GM23338 (cell line): ENCODE results near the gene PTPRN2. TPM values are rescaled to one million over a fixed set of nuclear protein-coding genes. Genes with fewer than 3 reads are reported as not detected.

Experiments used
- ATAC-seq: fragments of 200-7000 bp; cut with Tn5 transposase; 3 replicates; pipeline ENCODE4 v1.9.1; 2020
- DNase-seq: peaks from one replicate; pipeline ENCODE4 v3.0.0-alpha.2; 2015; ENCODE audit warnings: low spot score
- H2AFZ ChIP-seq: fragments of 200-600 bp; sonication (generic); 2 replicates; pipeline ENCODE4 v1.8.0; 2016; ENCODE audit warnings: antibody characterized with exemption, mild to moderate bottlenecking, moderate library complexity
- H3F3A ChIP-seq: fragments of 200-600 bp; sonication (generic); replicated peaks from 2 replicates; pipeline ENCODE4 v1.8.0; 2017; ENCODE audit warnings: antibody characterized with exemption, mixed run types, low read depth
- H3K27ac ChIP-seq: fragments of 200-600 bp; sonication (generic); 2 replicates; pipeline ENCODE4 v1.6.1; 2016; ENCODE audit warnings: low read depth
- H3K27me3 ChIP-seq: fragments of 200-600 bp; sonication (generic); 2 replicates; pipeline ENCODE4 v1.8.0; 2016; ENCODE audit warnings: mild to moderate bottlenecking, mixed run types, moderate library complexity; ENCODE audit not compliant: insufficient read depth
- H3K36me3 ChIP-seq: fragments of 200-600 bp; sonication (generic); 2 replicates; pipeline ENCODE4 v1.8.0; 2016; ENCODE audit warnings: mild to moderate bottlenecking; ENCODE audit not compliant: insufficient read depth
- H3K4me1 ChIP-seq: fragments of 200-600 bp; sonication (generic); 2 replicates; pipeline ENCODE4 v1.8.0; 2016; ENCODE audit warnings: mild to moderate bottlenecking, moderate library complexity; ENCODE audit not compliant: insufficient read depth
- H3K4me2 ChIP-seq: fragments of 200-600 bp; sonication (generic); 2 replicates; pipeline ENCODE4 v1.7.1; 2017; ENCODE audit warnings: mixed run types
- H3K4me3 ChIP-seq: fragments of 200-600 bp; sonication (generic); 2 replicates; pipeline ENCODE4 v1.6.1; 2016; ENCODE audit warnings: mixed run types
- H3K79me2 ChIP-seq: fragments of 200-600 bp; sonication (generic); replicated peaks from 2 replicates; pipeline ENCODE4 v1.8.0; 2017; ENCODE audit warnings: mild to moderate bottlenecking; ENCODE audit not compliant: insufficient read depth
- H3K9me2 ChIP-seq: fragments of 200-600 bp; sonication (generic); 2 replicates; pipeline ENCODE4 v1.8.0; 2017; ENCODE audit not compliant: insufficient read depth
- H4K20me1 ChIP-seq: fragments of 200-600 bp; sonication (generic); replicated peaks from 2 replicates; pipeline ENCODE4 v1.8.0; 2017; ENCODE audit warnings: mild to moderate bottlenecking; ENCODE audit not compliant: insufficient read depth
- H3K27ac Mint-ChIP-seq: 2 replicates; pipeline ENCODE4 v1.8.0; 2020; ENCODE audit warnings: inconsistent platforms, mild to moderate bottlenecking, moderate library complexity, mixed read lengths
- H3K27me3 Mint-ChIP-seq: 3 replicates; pipeline ENCODE4 v1.8.0; 2022; ENCODE audit warnings: low read depth, mild to moderate bottlenecking, moderate library complexity, mixed read lengths, inconsistent platforms; ENCODE audit not compliant: insufficient read depth, poor library complexity
- H3K36me3 Mint-ChIP-seq: 3 replicates; pipeline ENCODE4 v1.8.0; 2021; ENCODE audit warnings: low read depth, mild to moderate bottlenecking, inconsistent platforms, moderate library complexity, mixed read lengths
- H3K4me1 Mint-ChIP-seq: 3 replicates; pipeline ENCODE4 v1.8.0; 2020; ENCODE audit warnings: mild to moderate bottlenecking, inconsistent platforms, mixed read lengths
- H3K4me3 Mint-ChIP-seq: 3 replicates; pipeline ENCODE4 v1.8.0; 2021; ENCODE audit warnings: moderate library complexity, mild to moderate bottlenecking, inconsistent platforms, mixed read lengths
- H3K9me3 Mint-ChIP-seq: 3 replicates; pipeline ENCODE4 v1.8.0; 2020; ENCODE audit warnings: moderate library complexity, mild to moderate bottlenecking, inconsistent platforms, mixed read lengths
- CREB1 ChIP-seq: fragments of 250-450 bp; sonication (Bioruptor Pico); IDR thresholded peaks from 2 replicates; pipeline ENCODE4 v1.5.0; 2020; ENCODE audit warnings: low read depth, mild to moderate bottlenecking, moderate library complexity
- CTCF ChIP-seq, 2 experiments: fragments of 200-600 bp in 1 of 2; sonication (generic) in 1 of 2; conservative IDR thresholded peaks; 2 replicates each; pipeline versions ENCODE4 v1.5.1 to v1.6.1; 2016 to 2017; ENCODE audit warnings: antibody characterized with exemption in 2 of 2, low read depth in 2 of 2, mild to moderate bottlenecking in 2 of 2, moderate library complexity in 1 of 2
- ETS1 ChIP-seq: IDR thresholded peaks from 2 replicates; pipeline ENCODE4 v1.6.1; 2016; ENCODE audit warnings: antibody characterized with exemption
- EZH2 ChIP-seq: fragments of 200-600 bp; sonication (generic); IDR thresholded peaks from one replicate; pipeline ENCODE4 v1.8.0; 2017; ENCODE audit warnings: antibody characterized with exemption, mild to moderate bottlenecking, low read depth; ENCODE audit not compliant: unreplicated experiment
- EZH2phosphoT487 ChIP-seq: fragments of 200-600 bp; sonication (generic); IDR thresholded peaks from one replicate; pipeline ENCODE4 v1.8.1; 2018; ENCODE audit warnings: antibody characterized with exemption; ENCODE audit not compliant: unreplicated experiment
- JUNB ChIP-seq: IDR thresholded peaks from one replicate; pipeline ENCODE4 v1.6.1; 2016; ENCODE audit warnings: antibody characterized with exemption; ENCODE audit not compliant: unreplicated experiment
- NANOG ChIP-seq: IDR thresholded peaks from 2 replicates; pipeline ENCODE4 v1.6.1; 2016; ENCODE audit warnings: antibody characterized with exemption, borderline replicate concordance
- POLR2AphosphoS5 ChIP-seq: IDR thresholded peaks from 2 replicates; pipeline ENCODE4 v1.6.1; 2016; ENCODE audit warnings: antibody characterized with exemption, low read depth
- STAT1 ChIP-seq: IDR thresholded peaks from one replicate; pipeline ENCODE4 v1.6.1; 2016; ENCODE audit warnings: antibody characterized with exemption; ENCODE audit not compliant: unreplicated experiment
- ZNF114 ChIP-seq: fragments of 250-450 bp; sonication (Bioruptor Pico); IDR thresholded peaks from 2 replicates; pipeline ENCODE4 v1.5.0; 2020; ENCODE audit warnings: mild to moderate bottlenecking, moderate library complexity
- ZNF331 ChIP-seq: fragments of 250-450 bp; sonication (Bioruptor Pico); IDR thresholded peaks from 2 replicates; pipeline ENCODE4 v1.5.0; 2020; ENCODE audit warnings: low read depth, mild to moderate bottlenecking, moderate library complexity
- polyA plus RNA-seq: library from polyadenylated mRNA; unstranded; fragments of >200 nt; fragmentation: Nextera tagmentation; extraction: Ambion mirVana; gene quantifications from 2 replicates; pipeline ENCODE4 v1.2.1, GENCODE V29; 2016
- total RNA-seq: library from RNA; depleted of rRNA; stranded (reverse); fragments of >200 nt; shearing (Covaris generic); gene quantifications from 2 replicates; pipeline ENCODE4 v1.2.3, GENCODE V29; 2014
- TF ChIP-seq, protein P1 (sequence below): IDR thresholded peaks from one replicate; pipeline ENCODE4 v1.6.1; 2018; ENCODE audit warnings: antibody characterized with exemption; ENCODE audit not compliant: unreplicated experiment
- TF ChIP-seq, protein P2 (sequence below): fragments of 250-450 bp; sonication (Bioruptor Pico); IDR thresholded peaks from 2 replicates; pipeline ENCODE4 v1.5.0; 2020; ENCODE audit warnings: mild to moderate bottlenecking, moderate library complexity

PTPRN2 gene
- total and polyA plus RNA-seq, 2 experiments from 2014 or later: 0.87 to 4.0 TPM

DNA sequence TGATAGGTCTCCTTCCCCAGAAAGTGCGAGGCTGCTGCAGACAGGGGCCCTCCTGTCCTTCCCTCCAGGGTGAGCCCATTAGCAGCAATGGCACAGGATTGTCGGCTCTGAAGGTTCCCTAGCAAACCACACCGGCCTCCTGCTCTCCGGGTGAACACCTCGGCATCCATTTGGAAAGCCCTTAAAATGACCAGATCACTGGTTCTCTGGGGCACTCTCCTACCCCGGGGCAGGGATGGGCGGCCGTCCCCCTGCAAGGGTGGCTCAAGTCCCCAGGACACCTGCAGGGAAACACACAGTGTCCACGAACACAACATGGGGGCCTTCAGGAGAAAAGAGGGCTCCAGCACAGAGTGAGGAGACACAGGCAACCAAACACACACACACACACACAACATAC, 459.1 kb downstream of the PTPRN2 start:
- DNase-seq: no peak
- peaks cover 4% of the 10 kb centered on the region; the same call in 1 of the 2 replicates for H3K36me3 ChIP-seq
- Mint-ChIP-seq H3K9me3 (peaks cover 27% of the 10 kb centered on the region), H3K4me3 (no peak overlapping the region), H3K36me3 (peaks cover 28% of the 10 kb centered on the region), H3K27me3 (peaks cover 4% of the 10 kb centered on the region), H3K27ac (no peak overlapping the region), H3K4me1 (no peaks in the 10 kb centered on the region)
- no peak overlapping the region for H2AFZ ChIP-seq
- H4K20me1 ChIP-seq: no peaks in the 10 kb centered on the region
- H3K27me3 ChIP-seq: no peaks in the 10 kb centered on the region
- no peak for TF ChIP-seq EZH2phosphoT487
- TF ChIP-seq ZNF331: no peak
- TF ChIP-seq POLR2AphosphoS5: no peak
- TF ChIP-seq, protein P1, sequence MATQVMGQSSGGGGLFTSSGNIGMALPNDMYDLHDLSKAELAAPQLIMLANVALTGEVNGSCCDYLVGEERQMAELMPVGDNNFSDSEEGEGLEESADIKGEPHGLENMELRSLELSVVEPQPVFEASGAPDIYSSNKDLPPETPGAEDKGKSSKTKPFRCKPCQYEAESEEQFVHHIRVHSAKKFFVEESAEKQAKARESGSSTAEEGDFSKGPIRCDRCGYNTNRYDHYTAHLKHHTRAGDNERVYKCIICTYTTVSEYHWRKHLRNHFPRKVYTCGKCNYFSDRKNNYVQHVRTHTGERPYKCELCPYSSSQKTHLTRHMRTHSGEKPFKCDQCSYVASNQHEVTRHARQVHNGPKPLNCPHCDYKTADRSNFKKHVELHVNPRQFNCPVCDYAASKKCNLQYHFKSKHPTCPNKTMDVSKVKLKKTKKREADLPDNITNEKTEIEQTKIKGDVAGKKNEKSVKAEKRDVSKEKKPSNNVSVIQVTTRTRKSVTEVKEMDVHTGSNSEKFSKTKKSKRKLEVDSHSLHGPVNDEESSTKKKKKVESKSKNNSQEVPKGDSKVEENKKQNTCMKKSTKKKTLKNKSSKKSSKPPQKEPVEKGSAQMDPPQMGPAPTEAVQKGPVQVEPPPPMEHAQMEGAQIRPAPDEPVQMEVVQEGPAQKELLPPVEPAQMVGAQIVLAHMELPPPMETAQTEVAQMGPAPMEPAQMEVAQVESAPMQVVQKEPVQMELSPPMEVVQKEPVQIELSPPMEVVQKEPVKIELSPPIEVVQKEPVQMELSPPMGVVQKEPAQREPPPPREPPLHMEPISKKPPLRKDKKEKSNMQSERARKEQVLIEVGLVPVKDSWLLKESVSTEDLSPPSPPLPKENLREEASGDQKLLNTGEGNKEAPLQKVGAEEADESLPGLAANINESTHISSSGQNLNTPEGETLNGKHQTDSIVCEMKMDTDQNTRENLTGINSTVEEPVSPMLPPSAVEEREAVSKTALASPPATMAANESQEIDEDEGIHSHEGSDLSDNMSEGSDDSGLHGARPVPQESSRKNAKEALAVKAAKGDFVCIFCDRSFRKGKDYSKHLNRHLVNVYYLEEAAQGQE: no peak
- no peak for TF ChIP-seq NANOG
- TF ChIP-seq, protein P2, sequence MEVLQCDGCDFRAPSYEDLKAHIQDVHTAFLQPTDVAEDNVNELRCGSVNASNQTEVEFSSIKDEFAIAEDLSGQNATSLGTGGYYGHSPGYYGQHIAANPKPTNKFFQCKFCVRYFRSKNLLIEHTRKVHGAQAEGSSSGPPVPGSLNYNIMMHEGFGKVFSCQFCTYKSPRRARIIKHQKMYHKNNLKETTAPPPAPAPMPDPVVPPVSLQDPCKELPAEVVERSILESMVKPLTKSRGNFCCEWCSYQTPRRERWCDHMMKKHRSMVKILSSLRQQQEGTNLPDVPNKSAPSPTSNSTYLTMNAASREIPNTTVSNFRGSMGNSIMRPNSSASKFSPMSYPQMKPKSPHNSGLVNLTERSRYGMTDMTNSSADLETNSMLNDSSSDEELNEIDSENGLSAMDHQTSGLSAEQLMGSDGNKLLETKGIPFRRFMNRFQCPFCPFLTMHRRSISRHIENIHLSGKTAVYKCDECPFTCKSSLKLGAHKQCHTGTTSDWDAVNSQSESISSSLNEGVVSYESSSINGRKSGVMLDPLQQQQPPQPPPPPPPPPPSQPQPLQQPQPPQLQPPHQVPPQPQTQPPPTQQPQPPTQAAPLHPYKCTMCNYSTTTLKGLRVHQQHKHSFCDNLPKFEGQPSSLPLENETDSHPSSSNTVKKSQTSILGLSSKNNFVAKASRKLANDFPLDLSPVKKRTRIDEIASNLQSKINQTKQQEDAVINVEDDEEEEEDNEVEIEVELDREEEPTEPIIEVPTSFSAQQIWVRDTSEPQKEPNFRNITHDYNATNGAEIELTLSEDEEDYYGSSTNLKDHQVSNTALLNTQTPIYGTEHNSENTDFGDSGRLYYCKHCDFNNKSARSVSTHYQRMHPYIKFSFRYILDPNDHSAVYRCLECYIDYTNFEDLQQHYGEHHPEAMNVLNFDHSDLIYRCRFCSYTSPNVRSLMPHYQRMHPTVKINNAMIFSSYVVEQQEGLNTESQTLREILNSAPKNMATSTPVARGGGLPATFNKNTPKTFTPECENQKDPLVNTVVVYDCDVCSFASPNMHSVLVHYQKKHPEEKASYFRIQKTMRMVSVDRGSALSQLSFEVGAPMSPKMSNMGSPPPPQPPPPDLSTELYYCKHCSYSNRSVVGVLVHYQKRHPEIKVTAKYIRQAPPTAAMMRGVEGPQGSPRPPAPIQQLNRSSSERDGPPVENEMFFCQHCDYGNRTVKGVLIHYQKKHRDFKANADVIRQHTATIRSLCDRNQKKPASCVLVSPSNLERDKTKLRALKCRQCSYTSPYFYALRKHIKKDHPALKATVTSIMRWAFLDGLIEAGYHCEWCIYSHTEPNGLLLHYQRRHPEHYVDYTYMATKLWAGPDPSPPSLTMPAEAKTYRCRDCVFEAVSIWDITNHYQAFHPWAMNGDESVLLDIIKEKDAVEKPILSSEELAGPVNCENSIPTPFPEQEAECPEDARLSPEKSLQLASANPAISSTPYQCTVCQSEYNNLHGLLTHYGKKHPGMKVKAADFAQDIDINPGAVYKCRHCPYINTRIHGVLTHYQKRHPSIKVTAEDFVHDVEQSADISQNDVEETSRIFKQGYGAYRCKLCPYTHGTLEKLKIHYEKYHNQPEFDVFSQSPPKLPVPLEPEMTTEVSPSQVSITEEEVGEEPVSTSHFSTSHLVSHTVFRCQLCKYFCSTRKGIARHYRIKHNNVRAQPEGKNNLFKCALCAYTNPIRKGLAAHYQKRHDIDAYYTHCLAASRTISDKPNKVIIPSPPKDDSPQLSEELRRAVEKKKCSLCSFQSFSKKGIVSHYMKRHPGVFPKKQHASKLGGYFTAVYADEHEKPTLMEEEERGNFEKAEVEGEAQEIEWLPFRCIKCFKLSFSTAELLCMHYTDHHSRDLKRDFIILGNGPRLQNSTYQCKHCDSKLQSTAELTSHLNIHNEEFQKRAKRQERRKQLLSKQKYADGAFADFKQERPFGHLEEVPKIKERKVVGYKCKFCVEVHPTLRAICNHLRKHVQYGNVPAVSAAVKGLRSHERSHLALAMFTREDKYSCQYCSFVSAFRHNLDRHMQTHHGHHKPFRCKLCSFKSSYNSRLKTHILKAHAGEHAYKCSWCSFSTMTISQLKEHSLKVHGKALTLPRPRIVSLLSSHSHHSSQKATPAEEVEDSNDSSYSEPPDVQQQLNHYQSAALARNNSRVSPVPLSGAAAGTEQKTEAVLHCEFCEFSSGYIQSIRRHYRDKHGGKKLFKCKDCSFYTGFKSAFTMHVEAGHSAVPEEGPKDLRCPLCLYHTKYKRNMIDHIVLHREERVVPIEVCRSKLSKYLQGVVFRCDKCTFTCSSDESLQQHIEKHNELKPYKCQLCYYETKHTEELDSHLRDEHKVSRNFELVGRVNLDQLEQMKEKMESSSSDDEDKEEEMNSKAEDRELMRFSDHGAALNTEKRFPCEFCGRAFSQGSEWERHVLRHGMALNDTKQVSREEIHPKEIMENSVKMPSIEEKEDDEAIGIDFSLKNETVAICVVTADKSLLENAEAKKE (CRISPR knock-in tag): no peak
- TF ChIP-seq STAT1: no peak
- no peak for TF ChIP-seq ETS1
- no peak for TF ChIP-seq EZH2
- no peak for TF ChIP-seq CREB1
- TF ChIP-seq ZNF114 (CRISPR knock-in tag): no peak
- no peak for TF ChIP-seq CTCF (conservative IDR thresholded peaks at IDR 0.05; ENCODE audit: low read depth in 2 of 2)
- TF ChIP-seq JUNB: no peak
- H3K9me2 ChIP-seq: no peaks in the 10 kb centered on the region
- no peak overlapping the region for H3K4me3 ChIP-seq
- H3K4me1 ChIP-seq: no peaks in the 10 kb centered on the region
- no peaks in the 10 kb centered on the region for H3K79me2 ChIP-seq
- peaks cover 16% of the 10 kb centered on the region for H3F3A ChIP-seq
- no peak overlapping the region for H3K4me2 ChIP-seq
- ATAC-seq: no peak
- H3K27ac ChIP-seq: no peak overlapping the region
